PC-3 (cell line): ENCODE results near the gene TPRKB.

Experiments used
- CTCF ChIP-seq: fragments of 300-600 bp; sonication (generic); conservative IDR thresholded peaks from 2 replicates; pipeline ENCODE4 v1.5.1; 2017; ENCODE audit warnings: antibody characterized with exemption, low read depth, mild to moderate bottlenecking, low read length
- EZH2 ChIP-seq: fragments of 300-600 bp; sonication (generic); IDR thresholded peaks from one replicate; pipeline ENCODE4 v1.6.1; 2017; ENCODE audit warnings: antibody characterized with exemption, mild to moderate bottlenecking, low read length; ENCODE audit not compliant: unreplicated experiment
- EZH2phosphoT487 ChIP-seq: fragments of 300-600 bp; sonication (generic); IDR thresholded peaks from 2 replicates; pipeline ENCODE4 v1.6.1; 2018; ENCODE audit warnings: mild to moderate bottlenecking, antibody characterized with exemption, low read length, borderline replicate concordance

DNA sequence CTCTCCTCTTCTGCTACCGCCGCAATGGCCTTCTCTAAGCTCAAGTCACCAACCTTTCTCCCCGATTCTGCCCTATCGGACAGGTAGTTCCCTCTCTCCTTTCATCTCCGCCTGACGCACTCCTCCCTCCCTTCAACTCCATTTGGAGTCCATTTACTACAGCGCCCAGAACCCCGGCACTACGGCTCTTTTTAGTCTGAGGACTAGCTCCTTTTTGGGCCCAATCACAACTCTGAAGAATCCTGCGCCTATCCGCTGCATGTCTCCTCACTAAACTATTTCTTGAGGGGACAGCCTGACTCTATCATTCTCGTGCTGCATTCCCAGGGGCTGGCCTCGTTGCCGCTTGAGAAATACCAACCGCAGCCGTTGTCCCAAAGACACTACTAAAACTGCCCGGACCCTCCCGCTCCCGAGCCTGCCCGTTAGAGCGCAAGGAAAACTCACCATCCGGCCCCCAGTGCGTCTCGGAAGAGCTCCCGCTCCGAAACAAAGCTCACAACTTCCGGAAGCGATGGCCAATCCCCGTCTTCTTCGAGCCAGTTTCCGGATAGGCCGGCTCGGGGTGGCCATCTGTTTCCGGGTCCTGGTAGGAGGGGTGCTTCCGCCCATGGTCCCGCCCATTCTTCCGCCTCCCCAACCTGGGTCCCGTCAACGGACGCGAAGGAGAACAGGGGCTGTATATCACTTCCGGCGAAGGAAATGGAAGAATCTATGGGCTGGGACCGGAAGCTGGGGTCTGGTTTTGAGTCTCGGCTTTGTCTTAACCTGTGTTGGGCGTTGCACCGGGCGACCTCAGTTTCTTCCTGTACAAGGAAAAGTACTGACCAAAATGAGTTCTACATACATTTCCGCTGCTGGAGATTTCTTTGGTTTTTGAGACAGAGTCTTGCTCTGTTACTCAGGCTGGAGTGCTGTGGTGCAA, at the start of gene TPRKB:
- no peak for TF ChIP-seq CTCF
- no peak for TF ChIP-seq EZH2
- no peak for TF ChIP-seq EZH2phosphoT487
